DOHH2 (cell line): ENCODE results near the gene RBM6.

ENCODE experiments used
- EZH2phosphoT487 ChIP-seq: fragments of 200-600 bp; sonication (generic); IDR thresholded peaks from 2 replicates; pipeline ENCODE4 v1.6.1; 2017; ENCODE audit warnings: borderline replicate concordance, mild to moderate bottlenecking, antibody characterized with exemption, low read length, moderate library complexity, mixed read lengths
- TF ChIP-seq, protein P1 (sequence below): fragments of 200-600 bp; sonication (generic); IDR thresholded peaks from one replicate; pipeline ENCODE4 v1.5.1; 2014; ENCODE audit warnings: antibody characterized with exemption, mild to moderate bottlenecking, low read depth, low read length; ENCODE audit not compliant: poor library complexity, severe bottlenecking

DNA sequence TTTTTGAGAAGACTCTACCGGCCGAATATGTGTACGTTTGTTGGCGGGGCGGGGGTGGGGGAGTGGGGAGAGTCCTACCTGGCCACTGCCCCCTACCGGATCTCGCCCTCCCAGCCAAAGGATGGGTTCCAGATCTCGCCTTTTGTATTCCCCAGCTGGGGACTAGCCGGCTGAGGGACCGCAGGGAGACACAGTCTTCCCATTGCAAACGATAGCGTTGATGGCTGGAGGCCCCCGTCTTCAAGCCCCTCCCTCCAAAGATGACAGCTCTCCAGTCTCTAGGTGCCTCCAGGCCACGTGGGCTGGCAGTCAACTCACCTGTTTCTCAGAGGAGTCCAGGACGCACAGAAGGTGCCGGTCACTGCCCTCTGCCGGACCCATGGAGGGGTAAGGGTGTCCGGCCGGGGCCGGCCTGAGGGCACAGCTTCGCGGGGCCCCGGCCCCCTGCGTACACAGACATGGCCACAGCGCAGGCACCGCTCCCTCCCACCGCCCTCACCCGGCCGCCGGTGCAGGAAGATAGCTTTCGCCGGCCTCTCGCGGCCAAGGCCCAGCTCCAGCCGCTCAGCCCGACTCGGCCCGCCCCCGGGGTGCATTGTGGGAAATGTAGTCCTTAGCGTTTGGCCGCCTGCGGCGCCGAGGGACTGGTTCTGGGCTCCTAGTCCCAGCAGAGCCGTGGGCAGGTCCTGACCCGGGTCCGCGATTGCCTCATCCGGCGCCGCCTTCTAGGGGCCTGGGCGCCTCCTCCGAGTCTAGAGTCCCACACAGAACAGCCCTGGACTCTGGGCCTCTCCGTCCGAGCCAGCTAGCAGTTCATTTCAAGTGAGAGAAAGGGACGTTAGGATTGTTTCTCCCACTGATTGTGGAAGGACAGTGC, 10.4 kb upstream of the RBM6 start, which contains the start of gene MON1A:
- TF ChIP-seq, protein P1, sequence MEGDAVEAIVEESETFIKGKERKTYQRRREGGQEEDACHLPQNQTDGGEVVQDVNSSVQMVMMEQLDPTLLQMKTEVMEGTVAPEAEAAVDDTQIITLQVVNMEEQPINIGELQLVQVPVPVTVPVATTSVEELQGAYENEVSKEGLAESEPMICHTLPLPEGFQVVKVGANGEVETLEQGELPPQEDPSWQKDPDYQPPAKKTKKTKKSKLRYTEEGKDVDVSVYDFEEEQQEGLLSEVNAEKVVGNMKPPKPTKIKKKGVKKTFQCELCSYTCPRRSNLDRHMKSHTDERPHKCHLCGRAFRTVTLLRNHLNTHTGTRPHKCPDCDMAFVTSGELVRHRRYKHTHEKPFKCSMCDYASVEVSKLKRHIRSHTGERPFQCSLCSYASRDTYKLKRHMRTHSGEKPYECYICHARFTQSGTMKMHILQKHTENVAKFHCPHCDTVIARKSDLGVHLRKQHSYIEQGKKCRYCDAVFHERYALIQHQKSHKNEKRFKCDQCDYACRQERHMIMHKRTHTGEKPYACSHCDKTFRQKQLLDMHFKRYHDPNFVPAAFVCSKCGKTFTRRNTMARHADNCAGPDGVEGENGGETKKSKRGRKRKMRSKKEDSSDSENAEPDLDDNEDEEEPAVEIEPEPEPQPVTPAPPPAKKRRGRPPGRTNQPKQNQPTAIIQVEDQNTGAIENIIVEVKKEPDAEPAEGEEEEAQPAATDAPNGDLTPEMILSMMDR, result peak; percentile 56
- TF ChIP-seq EZH2phosphoT487, result no peak
